H1 (cell line): ENCODE data around the gene TNFSF18. TPM values are rescaled to one million over a fixed set of nuclear protein-coding genes. Genes with fewer than 3 reads are reported as not detected.

ENCODE experiments used
- ATF3 ChIP-seq: IDR thresholded peaks from 2 replicates; pipeline ENCODE4 v1.6.1; 2011; ENCODE audit warnings: low read depth, mild to moderate bottlenecking, low read length; ENCODE audit not compliant: insufficient read depth
- CHD1 ChIP-seq: IDR thresholded peaks from 2 replicates; pipeline ENCODE4 v1.6.1; 2012; ENCODE audit warnings: low read depth, low read length, improper control_type of control experiment
- EGR1 ChIP-seq: IDR thresholded peaks from 2 replicates; pipeline ENCODE4 v1.6.1; 2011; ENCODE audit warnings: low read depth, low read length, borderline replicate concordance
- RNF2 ChIP-seq: fragments of 200-900, 300-1000 bp; sonication (generic); IDR thresholded peaks from 2 replicates; pipeline ENCODE4 v1.7.1; 2016; ENCODE audit warnings: borderline replicate concordance, low read depth, mild to moderate bottlenecking, antibody characterized with exemption, low read length; ENCODE audit not compliant: poor library complexity, severe bottlenecking; ENCODE audit errors: missing control alignments
- polyA plus RNA-seq, 7 experiments: library from polyadenylated mRNA; depleted of rRNA in 3 of 7; stranded (reverse) in 5 of 7; unstranded in 2 of 7; fragments of >200 nt in 5 of 7; fragments of 200-250 nt in 2 of 7; gene quantifications; 1 replicate in 5 of 7; 2 replicates in 1 of 7; 4 replicates in 1 of 7; pipeline versions ENCODE4 v1.2.1 to v1.2.3, GENCODE V29; 2011 to 2013; ENCODE audit warnings: missing spikeins in 2 of 7, mixed read lengths in 2 of 7
- total RNA-seq: library from RNA; stranded (reverse); fragmentation: NEBNext Ultra II Directional; extraction: Animal tissue kit (Norgen Biotek cat#: 25700); gene quantifications from 2 replicates; pipeline ENCODE4 v1.2.1, GENCODE V29; 2021

TNFSF18 gene
- total and polyA plus RNA-seq, 2 of the 8 experiments (the other 6 are each of a cell fraction or from before 2014, with no cell fraction given): not detected

DNA sequence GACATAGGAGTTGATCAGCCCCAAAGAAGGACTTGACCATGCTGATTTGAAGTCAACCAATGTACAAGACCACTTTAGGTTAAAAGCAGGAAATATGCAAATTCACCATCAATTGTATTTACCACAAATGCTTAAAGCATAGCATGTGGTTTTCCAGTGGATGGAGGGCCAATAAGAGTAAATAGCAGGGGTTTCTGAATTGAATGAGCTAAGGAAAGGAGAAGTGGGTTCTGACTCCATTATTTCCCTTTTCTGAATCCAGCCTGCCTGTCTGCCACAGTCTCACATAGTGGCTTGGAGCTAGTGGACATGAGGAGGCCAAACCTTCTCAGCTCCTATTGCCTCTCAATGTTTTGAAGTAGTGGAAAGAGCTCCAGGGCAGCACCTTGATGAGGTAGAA lies 7.2 kb upstream of the TNFSF18 start (continued):
- TF ChIP-seq RNF2 (no peak), EGR1 (no peak), ATF3 (no peak), CHD1 (no peak)
